Loucy (cell line): ENCODE measurements around the gene ZC3H12C.

Source experiments
- H2AFZ ChIP-seq: fragments of 200-600 bp; sonication (generic); 2 replicates; pipeline ENCODE4 v1.6.0; 2016; ENCODE audit warnings: antibody characterized with exemption, mild to moderate bottlenecking, low read length, moderate library complexity
- H3F3A ChIP-seq: fragments of 200-600 bp; 2 replicates; pipeline ENCODE4 v1.6.0; 2016; ENCODE audit warnings: antibody characterized with exemption, low read depth, mild to moderate bottlenecking
- H3K27me3 ChIP-seq: fragments of 200-600 bp; sonication (generic); 2 replicates; pipeline ENCODE4 v1.6.1; 2014; ENCODE audit warnings: low read length, mild to moderate bottlenecking; ENCODE audit not compliant: insufficient read depth, poor library complexity, severe bottlenecking
- H3K36me3 ChIP-seq: fragments of 200-600 bp; sonication (generic); 2 replicates; pipeline ENCODE4 v1.6.1; 2016; ENCODE audit warnings: low read length; ENCODE audit not compliant: insufficient read depth
- H3K4me1 ChIP-seq: fragments of 200-600 bp; sonication (generic); 2 replicates; pipeline ENCODE4 v1.5.1; 2014; ENCODE audit warnings: low read length, mild to moderate bottlenecking; ENCODE audit not compliant: insufficient read depth, poor library complexity, severe bottlenecking
- H3K4me2 ChIP-seq: fragments of 200-600 bp; sonication (generic); 2 replicates; pipeline ENCODE4 v1.6.0; 2014; ENCODE audit warnings: antibody characterized with exemption, low read length, low read depth, mild to moderate bottlenecking; ENCODE audit not compliant: poor library complexity, severe bottlenecking
- H3K4me3 ChIP-seq: fragments of 200-600 bp; sonication (generic); 2 replicates; pipeline ENCODE4 v1.5.1; 2014; ENCODE audit warnings: low read length, mild to moderate bottlenecking, mixed read lengths; ENCODE audit not compliant: poor library complexity, severe bottlenecking
- H3K79me2 ChIP-seq: fragments of 200-600 bp; sonication (generic); 2 replicates; pipeline ENCODE4 v1.6.1; 2014; ENCODE audit warnings: low read length; ENCODE audit not compliant: insufficient read depth
- H3K9ac ChIP-seq: fragments of 200-600 bp; sonication (generic); 2 replicates; pipeline ENCODE4 v1.6.0; 2014; ENCODE audit warnings: mild to moderate bottlenecking, low read depth, low read length, moderate library complexity; ENCODE audit not compliant: poor library complexity, severe bottlenecking
- H3K9me2 ChIP-seq: fragments of 200-600 bp; sonication (generic); replicated peaks from 2 replicates; pipeline ENCODE4 v1.6.1; 2016; ENCODE audit warnings: low read depth, low read length, mixed read lengths
- H3K9me3 ChIP-seq: fragments of 200-600 bp; sonication (generic); 2 replicates; pipeline ENCODE4 v1.6.1; 2014; ENCODE audit warnings: mild to moderate bottlenecking, antibody characterized with exemption, low read length, low read depth; ENCODE audit not compliant: insufficient read depth
- H4K20me1 ChIP-seq: fragments of 200-600 bp; sonication (generic); 2 replicates; pipeline ENCODE4 v1.6.0; 2014; ENCODE audit warnings: antibody characterized with exemption, low read length, mild to moderate bottlenecking; ENCODE audit not compliant: insufficient read depth, poor library complexity, severe bottlenecking
- EZH2phosphoT487 ChIP-seq: fragments of 200-600 bp; IDR thresholded peaks from 2 replicates; pipeline ENCODE4 v1.6.1; 2018; ENCODE audit warnings: antibody characterized with exemption, mild to moderate bottlenecking, moderate library complexity, borderline replicate concordance
- TF ChIP-seq, protein P1 (sequence below): fragments of 200-600 bp; sonication (generic); conservative IDR thresholded peaks from 2 replicates; pipeline ENCODE4 v1.5.1; 2014; ENCODE audit warnings: mild to moderate bottlenecking, antibody characterized with exemption, low read length

ZC3H12C gene

DNA sequence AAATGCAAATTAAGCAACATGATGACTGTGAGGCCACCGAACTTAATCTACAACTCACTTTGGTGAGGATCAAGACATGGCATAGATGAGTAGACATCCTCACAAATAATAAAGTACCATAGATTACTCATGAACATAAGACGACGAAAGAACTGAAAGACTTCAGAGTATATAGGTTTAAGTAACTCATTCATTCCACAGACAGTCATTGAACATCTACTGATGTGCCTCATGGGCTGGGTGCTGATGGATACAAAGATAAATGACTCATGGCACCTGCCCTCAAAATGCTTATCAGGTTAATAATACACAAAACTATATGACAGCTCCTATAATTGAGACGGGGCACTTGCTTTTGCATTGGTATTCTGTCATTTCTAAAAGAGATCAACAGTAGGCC lies 63.3 kb downstream of the ZC3H12C start:
- H3F3A ChIP-seq: no peaks in the 10 kb centered on the region
- TF ChIP-seq, protein P1, sequence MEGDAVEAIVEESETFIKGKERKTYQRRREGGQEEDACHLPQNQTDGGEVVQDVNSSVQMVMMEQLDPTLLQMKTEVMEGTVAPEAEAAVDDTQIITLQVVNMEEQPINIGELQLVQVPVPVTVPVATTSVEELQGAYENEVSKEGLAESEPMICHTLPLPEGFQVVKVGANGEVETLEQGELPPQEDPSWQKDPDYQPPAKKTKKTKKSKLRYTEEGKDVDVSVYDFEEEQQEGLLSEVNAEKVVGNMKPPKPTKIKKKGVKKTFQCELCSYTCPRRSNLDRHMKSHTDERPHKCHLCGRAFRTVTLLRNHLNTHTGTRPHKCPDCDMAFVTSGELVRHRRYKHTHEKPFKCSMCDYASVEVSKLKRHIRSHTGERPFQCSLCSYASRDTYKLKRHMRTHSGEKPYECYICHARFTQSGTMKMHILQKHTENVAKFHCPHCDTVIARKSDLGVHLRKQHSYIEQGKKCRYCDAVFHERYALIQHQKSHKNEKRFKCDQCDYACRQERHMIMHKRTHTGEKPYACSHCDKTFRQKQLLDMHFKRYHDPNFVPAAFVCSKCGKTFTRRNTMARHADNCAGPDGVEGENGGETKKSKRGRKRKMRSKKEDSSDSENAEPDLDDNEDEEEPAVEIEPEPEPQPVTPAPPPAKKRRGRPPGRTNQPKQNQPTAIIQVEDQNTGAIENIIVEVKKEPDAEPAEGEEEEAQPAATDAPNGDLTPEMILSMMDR: no peak
- no peak for TF ChIP-seq EZH2phosphoT487
- no peaks in the 10 kb centered on the region for H3K79me2 ChIP-seq
- H3K36me3 ChIP-seq: no peaks in the 10 kb centered on the region
- H3K9me2 ChIP-seq: no peaks in the 10 kb centered on the region
- no peak overlapping the region for H3K4me2 ChIP-seq
- H3K9me3 ChIP-seq: no peaks in the 10 kb centered on the region
- H2AFZ ChIP-seq: no peak overlapping the region
- no peak overlapping the region for H3K4me3 ChIP-seq
- no peaks in the 10 kb centered on the region for H3K4me1 ChIP-seq
- H3K9ac ChIP-seq: no peak overlapping the region
- no peaks in the 10 kb centered on the region for H4K20me1 ChIP-seq
- H3K27me3 ChIP-seq: no peaks in the 10 kb centered on the region

DNA sequence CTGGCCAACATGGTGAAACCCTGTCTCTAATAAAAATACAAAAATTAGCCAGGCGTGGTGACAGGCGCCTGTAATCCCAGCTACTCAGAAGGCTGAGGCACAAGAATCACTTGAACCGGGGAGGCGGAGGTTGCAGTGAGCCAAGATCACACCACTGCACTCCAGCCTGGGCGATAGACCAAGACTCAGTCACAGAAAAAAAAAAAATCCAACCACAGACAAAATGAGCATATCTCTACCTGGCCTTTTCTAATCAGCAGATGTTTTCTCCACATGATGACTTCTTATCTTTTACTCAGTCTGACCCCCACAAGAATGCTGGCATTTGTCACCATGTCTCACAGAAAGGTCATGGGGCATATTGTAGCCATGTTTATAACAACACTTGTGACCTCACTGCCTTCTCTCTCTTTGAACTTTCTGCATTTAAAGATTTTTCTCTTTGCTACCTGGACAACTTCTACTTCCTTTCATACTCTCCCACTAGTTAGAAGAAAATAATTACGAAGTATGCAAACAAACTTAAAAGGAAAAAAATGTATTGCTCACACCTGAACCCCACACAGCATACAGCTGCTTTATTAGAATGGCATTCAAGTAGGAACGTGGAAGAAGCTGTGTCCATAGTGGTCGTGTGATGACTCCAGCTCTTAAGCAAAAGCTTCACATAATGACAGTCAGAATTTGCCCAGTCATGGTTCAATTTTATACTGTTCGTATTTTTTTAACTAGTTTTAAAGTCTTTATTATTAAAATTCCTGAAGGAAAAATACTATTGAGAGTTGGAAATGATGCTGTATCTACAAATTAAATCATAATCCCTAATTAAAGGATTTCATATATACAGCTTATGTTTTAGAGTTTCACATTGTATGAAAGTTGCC lies 65.4 kb downstream of the ZC3H12C start:
- Histone ChIP-seq H3F3A (no peaks in the 10 kb centered on the region), H2AFZ (no peak overlapping the region), H4K20me1 (no peaks in the 10 kb centered on the region), H3K4me1 (no peaks in the 10 kb centered on the region), H3K27me3 (no peaks in the 10 kb centered on the region), H3K36me3 (no peaks in the 10 kb centered on the region), H3K4me2 (no peak overlapping the region), H3K79me2 (no peaks in the 10 kb centered on the region), H3K9me3 (no peaks in the 10 kb centered on the region), H3K9me2 (no peaks in the 10 kb centered on the region), H3K9ac (no peak overlapping the region), H3K4me3 (no peak overlapping the region)
- TF ChIP-seq, protein P1: no peak
- TF ChIP-seq EZH2phosphoT487: no peak

DNA sequence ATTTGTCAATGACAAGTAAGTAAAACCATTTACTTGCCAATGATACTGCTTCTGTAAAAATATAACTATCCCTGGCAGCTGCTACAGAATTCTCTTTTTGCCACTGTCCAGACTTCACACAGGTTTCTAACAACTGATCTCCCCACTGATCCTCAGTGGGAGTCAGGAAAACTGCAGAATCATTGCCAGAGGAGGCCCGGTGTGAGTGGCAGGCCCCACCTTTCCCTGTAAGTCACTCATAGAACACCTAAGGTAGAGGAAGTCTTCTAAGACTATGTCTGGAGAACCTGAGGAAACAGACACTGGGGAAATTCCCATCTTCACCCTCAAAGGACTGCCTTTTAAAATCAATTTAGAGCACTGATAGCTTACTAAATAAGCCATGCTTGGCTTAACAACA lies 66.3 kb downstream of the ZC3H12C start:
- Histone ChIP-seq H3K27me3 (no peaks in the 10 kb centered on the region), H3K4me2 (no peak overlapping the region), H3K9me3 (no peaks in the 10 kb centered on the region), H3K79me2 (no peaks in the 10 kb centered on the region), H3K4me1 (no peaks in the 10 kb centered on the region), H3F3A (no peaks in the 10 kb centered on the region), H3K9ac (no peak overlapping the region), H2AFZ (no peak overlapping the region), H3K9me2 (no peaks in the 10 kb centered on the region), H3K4me3 (no peak overlapping the region), H3K36me3 (no peaks in the 10 kb centered on the region), H4K20me1 (no peaks in the 10 kb centered on the region)
- TF ChIP-seq, protein P1: no peak
- no peak for TF ChIP-seq EZH2phosphoT487
